EL (cell line): ENCODE data around the gene EPHB2.
A peak's percentile ranks its signal among the peaks of the same experiment; 100 is the strongest.

Source experiments
- DNase-seq: peaks from one replicate; pipeline ENCODE4 v3.0.0-alpha.2; 2016

The EPHB2 gene

GRCh38 chr1:22752339-22752738 is 41.7 kb downstream of the EPHB2 start:
- DNase-seq: no peak

- peak; percentile 84 for DNase-seq
Observed at GRCh38 chr1:22753481-22753971, 42.9 kb downstream of the EPHB2 start.

- DNase-seq: peak; percentile 30
Observed at GRCh38 chr1:22754106-22754768, 43.6 kb downstream of the EPHB2 start.

- no peak for DNase-seq
Observed at GRCh38 chr1:22754824-22755223, 44.2 kb downstream of the EPHB2 start.

- no peak for DNase-seq
Observed at GRCh38 chr1:22755641-22756040, 45.0 kb downstream of the EPHB2 start.

GRCh38 chr1:22756125-22756735 is 45.6 kb downstream of the EPHB2 start:
- no peak for DNase-seq

GRCh38 chr1:22760455-22760854 is 49.8 kb downstream of the EPHB2 start:
- peak; percentile 77 for DNase-seq

- no peak for DNase-seq
Observed at GRCh38 chr1:22761101-22761500, 50.5 kb downstream of the EPHB2 start.

GRCh38 chr1:22761821-22762220 is 51.2 kb downstream of the EPHB2 start:
- no peak for DNase-seq

GRCh38 chr1:22763487-22764200 is 53.0 kb downstream of the EPHB2 start:
- peak; percentile 29 for DNase-seq

GRCh38 chr1:22767852-22768251 is 57.2 kb downstream of the EPHB2 start:
- DNase-seq: no peak

- DNase-seq: no peak
Observed at GRCh38 chr1:22769932-22770331, 59.3 kb downstream of the EPHB2 start.

GRCh38 chr1:22772014-22772413 is 61.4 kb downstream of the EPHB2 start:
- DNase-seq: no peak

GRCh38 chr1:22773981-22774832 is 63.6 kb downstream of the EPHB2 start:
- DNase-seq: peak; percentile 11

GRCh38 chr1:22774833-22775182 is 64.2 kb downstream of the EPHB2 start:
- no peak for DNase-seq

GRCh38 chr1:22775478-22775877 is 64.8 kb downstream of the EPHB2 start:
- DNase-seq: no peak

- no peak for DNase-seq
Observed at GRCh38 chr1:22776035-22776613, 65.5 kb downstream of the EPHB2 start.

- no peak for DNase-seq
Observed at GRCh38 chr1:22777388-22778057, 66.9 kb downstream of the EPHB2 start.

- no peak for DNase-seq
Observed at GRCh38 chr1:22778408-22778807, 67.8 kb downstream of the EPHB2 start.

GRCh38 chr1:22778862-22779520 is 68.4 kb downstream of the EPHB2 start:
- DNase-seq: no peak

- peak; percentile 29 for DNase-seq
Observed at GRCh38 chr1:22780696-22781095, 70.1 kb downstream of the EPHB2 start.

GRCh38 chr1:22781483-22781882 is 70.8 kb downstream of the EPHB2 start:
- DNase-seq: no peak
